DMS 273 treated with DMSO at 0.1 percent for 48 hours (cell line): ENCODE results near the gene MFAP3L.
"Not testable (repeated sequence)": the region's sequence is repeated elsewhere in the genome, so short reads cannot be mapped to it uniquely, and the experiment has no call there.

ENCODE experiments used
- DNase-seq: peaks from one replicate; lab custom pipeline; 2025; lab: John Stamatoyannopoulos, UW

Gene MFAP3L

GRCh38 chr4:169987327-169988228 lies 38.6 kb downstream of the MFAP3L start:
- DNase-seq: no peak

- DNase-seq: no peak
Measured at GRCh38 chr4:169986369-169986768, 39.8 kb downstream of the MFAP3L start.

- DNase-seq: no peak
Measured at GRCh38 chr4:169985881-169986280, 40.3 kb downstream of the MFAP3L start.

GRCh38 chr4:169984745-169985144 lies 41.5 kb downstream of the MFAP3L start:
- DNase-seq: no peak

GRCh38 chr4:169984173-169984572 lies 42.0 kb downstream of the MFAP3L start:
- no peak for DNase-seq

GRCh38 chr4:169976951-169977350 lies 49.2 kb downstream of the MFAP3L start:
- DNase-seq: no peak

- DNase-seq: no peak
Measured at GRCh38 chr4:169975838-169976796, 50.1 kb downstream of the MFAP3L start.

GRCh38 chr4:169975131-169975837 lies 50.9 kb downstream of the MFAP3L start:
- DNase-seq: no peak

- DNase-seq: no peak
Measured at GRCh38 chr4:169971456-169972015, 54.7 kb downstream of the MFAP3L start.

- no peak for DNase-seq
Measured at GRCh38 chr4:169968999-169969398, 57.2 kb downstream of the MFAP3L start.

- DNase-seq: no peak
Measured at GRCh38 chr4:169963998-169964397, 62.2 kb downstream of the MFAP3L start.

GRCh38 chr4:169959254-169959653 lies 66.9 kb downstream of the MFAP3L start:
- no peak for DNase-seq

- no peak for DNase-seq
Measured at GRCh38 chr4:169958629-169959028, 67.6 kb downstream of the MFAP3L start.

GRCh38 chr4:169957785-169958184 lies 68.4 kb downstream of the MFAP3L start:
- DNase-seq: no peak

- no peak for DNase-seq
Measured at GRCh38 chr4:169956091-169956843, 69.9 kb downstream of the MFAP3L start.

- DNase-seq: no peak
Measured at GRCh38 chr4:169955521-169955920, 70.7 kb downstream of the MFAP3L start.

GRCh38 chr4:169952236-169953002 lies 73.8 kb downstream of the MFAP3L start:
- no peak for DNase-seq

- no peak for DNase-seq
Measured at GRCh38 chr4:169948271-169948670, 77.9 kb downstream of the MFAP3L start.

- DNase-seq: no peak
Measured at GRCh38 chr4:169945636-169946035, 80.6 kb downstream of the MFAP3L start.

GRCh38 chr4:169943601-169944000 lies 82.6 kb downstream of the MFAP3L start:
- DNase-seq: not testable (repeated sequence)
